GM19324 (cell line): ENCODE data around the gene BMPR1B.
"Not testable (repeated sequence)": the region's sequence is repeated elsewhere in the genome, so short reads cannot be mapped to it uniquely, and the experiment has no call there.

Experiments used
- ATAC-seq: cut with Tn5 transposase; IDR thresholded peaks from one replicate; pipeline ENCODE4 v1.9.1; 2021; ENCODE audit warnings: mild to moderate bottlenecking, moderate library complexity; ENCODE audit not compliant: unreplicated experiment, low FRiP score

Gene BMPR1B

GRCh38 chr4:95162867-95163266 is 405.1 kb downstream of the BMPR1B start:
- no peak for ATAC-seq

GRCh38 chr4:95165926-95166524 is 408.3 kb downstream of the BMPR1B start:
- ATAC-seq: peak; percentile 75

- no peak for ATAC-seq
Measured at GRCh38 chr4:95167805-95168204, 410.1 kb downstream of the BMPR1B start.

- no peak for ATAC-seq
Measured at GRCh38 chr4:95170176-95170575, 412.4 kb downstream of the BMPR1B start.

- not testable (repeated sequence) for ATAC-seq
Measured at GRCh38 chr4:95171377-95171776, 413.6 kb downstream of the BMPR1B start.

- ATAC-seq: no peak
Measured at GRCh38 chr4:95178938-95179337, 421.2 kb downstream of the BMPR1B start.

GRCh38 chr4:95180531-95181242 is 422.9 kb downstream of the BMPR1B start:
- no peak for ATAC-seq

- no peak for ATAC-seq
Measured at GRCh38 chr4:95181243-95181995, 423.7 kb downstream of the BMPR1B start.

GRCh38 chr4:95181996-95182306 is 424.2 kb downstream of the BMPR1B start:
- no peak for ATAC-seq

GRCh38 chr4:95183656-95184408 is 426.1 kb downstream of the BMPR1B start:
- ATAC-seq: no peak

GRCh38 chr4:95186666-95187065 is 428.9 kb downstream of the BMPR1B start:
- no peak for ATAC-seq

GRCh38 chr4:95188701-95189370 is 431.1 kb downstream of the BMPR1B start:
- ATAC-seq: no peak

- no peak for ATAC-seq
Measured at GRCh38 chr4:95190751-95191436, 433.1 kb downstream of the BMPR1B start.

- no peak for ATAC-seq
Measured at GRCh38 chr4:95191537-95191936, 433.8 kb downstream of the BMPR1B start.

GRCh38 chr4:95193391-95194224 is 435.9 kb downstream of the BMPR1B start:
- ATAC-seq: no peak

GRCh38 chr4:95197353-95197752 is 439.6 kb downstream of the BMPR1B start:
- no peak for ATAC-seq

- ATAC-seq: no peak
Measured at GRCh38 chr4:95198961-95199360, 441.2 kb downstream of the BMPR1B start.

GRCh38 chr4:95204267-95204844 is 446.6 kb downstream of the BMPR1B start:
- no peak for ATAC-seq

GRCh38 chr4:95204873-95205272 is 447.1 kb downstream of the BMPR1B start:
- no peak for ATAC-seq
